GM23338 (cell line): Measurements from ENCODE around the gene LGALS7. TPM values are rescaled to one million over a fixed set of nuclear protein-coding genes. Genes with fewer than 3 reads are reported as not detected.

Experiments used
- ATAC-seq: fragments of 200-7000 bp; cut with Tn5 transposase; 3 replicates; pipeline ENCODE4 v1.9.1; 2020
- DNase-seq: peaks from one replicate; pipeline ENCODE4 v3.0.0-alpha.2; 2015; ENCODE audit warnings: low spot score
- H2AFZ ChIP-seq: fragments of 200-600 bp; sonication (generic); 2 replicates; pipeline ENCODE4 v1.8.0; 2016; ENCODE audit warnings: antibody characterized with exemption, mild to moderate bottlenecking, moderate library complexity
- H3F3A ChIP-seq: fragments of 200-600 bp; sonication (generic); replicated peaks from 2 replicates; pipeline ENCODE4 v1.8.0; 2017; ENCODE audit warnings: antibody characterized with exemption, mixed run types, low read depth
- H3K27ac ChIP-seq: fragments of 200-600 bp; sonication (generic); 2 replicates; pipeline ENCODE4 v1.6.1; 2016; ENCODE audit warnings: low read depth
- H3K27me3 ChIP-seq: fragments of 200-600 bp; sonication (generic); 2 replicates; pipeline ENCODE4 v1.8.0; 2016; ENCODE audit warnings: mild to moderate bottlenecking, mixed run types, moderate library complexity; ENCODE audit not compliant: insufficient read depth
- H3K36me3 ChIP-seq: fragments of 200-600 bp; sonication (generic); 2 replicates; pipeline ENCODE4 v1.8.0; 2016; ENCODE audit warnings: mild to moderate bottlenecking; ENCODE audit not compliant: insufficient read depth
- H3K4me1 ChIP-seq: fragments of 200-600 bp; sonication (generic); 2 replicates; pipeline ENCODE4 v1.8.0; 2016; ENCODE audit warnings: mild to moderate bottlenecking, moderate library complexity; ENCODE audit not compliant: insufficient read depth
- H3K4me2 ChIP-seq: fragments of 200-600 bp; sonication (generic); 2 replicates; pipeline ENCODE4 v1.7.1; 2017; ENCODE audit warnings: mixed run types
- H3K4me3 ChIP-seq: fragments of 200-600 bp; sonication (generic); 2 replicates; pipeline ENCODE4 v1.6.1; 2016; ENCODE audit warnings: mixed run types
- H3K79me2 ChIP-seq: fragments of 200-600 bp; sonication (generic); replicated peaks from 2 replicates; pipeline ENCODE4 v1.8.0; 2017; ENCODE audit warnings: mild to moderate bottlenecking; ENCODE audit not compliant: insufficient read depth
- H3K9me2 ChIP-seq: fragments of 200-600 bp; sonication (generic); 2 replicates; pipeline ENCODE4 v1.8.0; 2017; ENCODE audit not compliant: insufficient read depth
- H4K20me1 ChIP-seq: fragments of 200-600 bp; sonication (generic); replicated peaks from 2 replicates; pipeline ENCODE4 v1.8.0; 2017; ENCODE audit warnings: mild to moderate bottlenecking; ENCODE audit not compliant: insufficient read depth
- H3K27ac Mint-ChIP-seq: 2 replicates; pipeline ENCODE4 v1.8.0; 2020; ENCODE audit warnings: inconsistent platforms, mild to moderate bottlenecking, moderate library complexity, mixed read lengths
- H3K27me3 Mint-ChIP-seq: 3 replicates; pipeline ENCODE4 v1.8.0; 2022; ENCODE audit warnings: low read depth, mild to moderate bottlenecking, moderate library complexity, mixed read lengths, inconsistent platforms; ENCODE audit not compliant: insufficient read depth, poor library complexity
- H3K36me3 Mint-ChIP-seq: 3 replicates; pipeline ENCODE4 v1.8.0; 2021; ENCODE audit warnings: low read depth, mild to moderate bottlenecking, inconsistent platforms, moderate library complexity, mixed read lengths
- H3K4me1 Mint-ChIP-seq: 3 replicates; pipeline ENCODE4 v1.8.0; 2020; ENCODE audit warnings: mild to moderate bottlenecking, inconsistent platforms, mixed read lengths
- H3K4me3 Mint-ChIP-seq: 3 replicates; pipeline ENCODE4 v1.8.0; 2021; ENCODE audit warnings: moderate library complexity, mild to moderate bottlenecking, inconsistent platforms, mixed read lengths
- H3K9me3 Mint-ChIP-seq: 3 replicates; pipeline ENCODE4 v1.8.0; 2020; ENCODE audit warnings: moderate library complexity, mild to moderate bottlenecking, inconsistent platforms, mixed read lengths
- CREB1 ChIP-seq: fragments of 250-450 bp; sonication (Bioruptor Pico); IDR thresholded peaks from 2 replicates; pipeline ENCODE4 v1.5.0; 2020; ENCODE audit warnings: low read depth, mild to moderate bottlenecking, moderate library complexity
- EZH2 ChIP-seq: fragments of 200-600 bp; sonication (generic); IDR thresholded peaks from one replicate; pipeline ENCODE4 v1.8.0; 2017; ENCODE audit warnings: antibody characterized with exemption, mild to moderate bottlenecking, low read depth; ENCODE audit not compliant: unreplicated experiment
- EZH2phosphoT487 ChIP-seq: fragments of 200-600 bp; sonication (generic); IDR thresholded peaks from one replicate; pipeline ENCODE4 v1.8.1; 2018; ENCODE audit warnings: antibody characterized with exemption; ENCODE audit not compliant: unreplicated experiment
- JUNB ChIP-seq: IDR thresholded peaks from one replicate; pipeline ENCODE4 v1.6.1; 2016; ENCODE audit warnings: antibody characterized with exemption; ENCODE audit not compliant: unreplicated experiment
- NANOG ChIP-seq: IDR thresholded peaks from 2 replicates; pipeline ENCODE4 v1.6.1; 2016; ENCODE audit warnings: antibody characterized with exemption, borderline replicate concordance
- POLR2AphosphoS5 ChIP-seq: IDR thresholded peaks from 2 replicates; pipeline ENCODE4 v1.6.1; 2016; ENCODE audit warnings: antibody characterized with exemption, low read depth
- REST ChIP-seq: IDR thresholded peaks from one replicate; pipeline ENCODE4 v1.6.1; 2018; ENCODE audit warnings: antibody characterized with exemption; ENCODE audit not compliant: unreplicated experiment
- STAT1 ChIP-seq: IDR thresholded peaks from one replicate; pipeline ENCODE4 v1.6.1; 2016; ENCODE audit warnings: antibody characterized with exemption; ENCODE audit not compliant: unreplicated experiment
- ZNF114 ChIP-seq: fragments of 250-450 bp; sonication (Bioruptor Pico); IDR thresholded peaks from 2 replicates; pipeline ENCODE4 v1.5.0; 2020; ENCODE audit warnings: mild to moderate bottlenecking, moderate library complexity
- ZNF331 ChIP-seq: fragments of 250-450 bp; sonication (Bioruptor Pico); IDR thresholded peaks from 2 replicates; pipeline ENCODE4 v1.5.0; 2020; ENCODE audit warnings: low read depth, mild to moderate bottlenecking, moderate library complexity
- ZNF462 ChIP-seq: fragments of 250-450 bp; sonication (Bioruptor Pico); IDR thresholded peaks from 2 replicates; pipeline ENCODE4 v1.5.0; 2020; ENCODE audit warnings: mild to moderate bottlenecking, moderate library complexity
- polyA plus RNA-seq: library from polyadenylated mRNA; unstranded; fragments of >200 nt; fragmentation: Nextera tagmentation; extraction: Ambion mirVana; gene quantifications from 2 replicates; pipeline ENCODE4 v1.2.1, GENCODE V29; 2016
- total RNA-seq: library from RNA; depleted of rRNA; stranded (reverse); fragments of >200 nt; shearing (Covaris generic); gene quantifications from 2 replicates; pipeline ENCODE4 v1.2.3, GENCODE V29; 2014
- TF ChIP-seq, protein P1 (sequence below), 2 experiments: fragments of 200-600 bp in 1 of 2; sonication (generic) in 1 of 2; conservative IDR thresholded peaks; 2 replicates each; pipeline versions ENCODE4 v1.5.1 to v1.6.1; 2016 to 2017; ENCODE audit warnings: antibody characterized with exemption in 2 of 2, low read depth in 2 of 2, mild to moderate bottlenecking in 2 of 2, moderate library complexity in 1 of 2
- TF ChIP-seq, protein P2 (sequence below): IDR thresholded peaks from 2 replicates; pipeline ENCODE4 v1.6.1; 2016; ENCODE audit warnings: antibody characterized with exemption

Gene LGALS7
- total and polyA plus RNA-seq, 2 experiments from 2014 or later, result 1.6 TPM; not detected in 1

DNA sequence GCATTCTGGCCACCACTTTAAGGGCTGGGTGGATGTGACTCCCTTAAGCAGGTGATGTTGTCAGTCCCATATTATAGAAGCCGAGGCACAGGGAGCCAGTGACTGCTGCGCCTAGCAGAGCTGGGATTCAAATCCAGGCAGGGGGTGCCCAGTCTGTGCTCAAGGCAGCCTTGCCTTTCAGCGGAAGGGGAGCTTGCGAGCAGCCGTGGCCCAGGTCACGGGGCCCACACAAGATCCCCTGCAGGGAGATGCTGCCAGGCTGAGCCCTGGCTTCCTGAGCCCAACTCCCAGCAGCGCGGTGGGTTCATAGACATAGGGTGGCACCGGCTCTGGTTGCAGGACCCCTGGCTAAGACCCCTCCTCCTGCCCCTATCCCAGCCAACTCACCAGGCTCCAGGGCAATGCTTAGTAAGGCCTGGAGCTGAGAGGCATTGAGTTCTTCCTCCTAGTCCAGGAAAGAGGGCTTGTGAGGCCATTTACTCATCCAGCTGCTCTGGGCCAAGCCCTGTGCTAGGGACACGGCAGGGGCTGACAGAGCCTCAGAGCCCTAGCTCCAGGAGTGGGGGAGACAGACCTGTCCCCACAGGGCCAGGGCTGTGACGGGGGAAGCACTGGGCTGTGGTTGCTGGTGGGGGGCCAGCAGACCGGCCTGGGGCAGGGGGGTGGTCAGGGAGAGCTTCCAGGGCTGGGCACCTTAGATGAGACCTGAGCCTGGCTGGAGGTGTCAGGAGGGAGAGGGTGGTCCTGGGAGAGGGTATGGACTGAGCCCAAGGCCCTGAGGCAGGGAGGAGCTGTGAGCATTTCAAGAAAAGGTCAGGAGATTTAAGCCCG, 38.7 kb downstream of the LGALS7 start:
- Histone ChIP-seq H3K4me1 (peaks cover 13% of the 10 kb centered on the region), H3K4me2 (peak overlapping the region; percentile 84), H3K9me2 (no peaks in the 10 kb centered on the region), H3K4me3 (peak overlapping the region; percentile 69), H3K36me3 (peaks cover 6% of the 10 kb centered on the region), H3K79me2 (no peaks in the 10 kb centered on the region), H4K20me1 (peaks cover 6% of the 10 kb centered on the region), H3F3A (peaks cover 13% of the 10 kb centered on the region; the same call in 1 of the 2 replicates), H3K27ac (no peak overlapping the region), H3K27me3 (peaks cover 10% of the 10 kb centered on the region), H2AFZ (no peak overlapping the region)
- DNase-seq (no peak), ATAC-seq (peak; percentile 6)
- Mint-ChIP-seq H3K4me3 (peak overlapping the region; percentile 75), H3K4me1 (peaks cover 22% of the 10 kb centered on the region), H3K27me3 (peaks cover 47% of the 10 kb centered on the region), H3K36me3 (peaks cover 30% of the 10 kb centered on the region), H3K27ac (no peak overlapping the region), H3K9me3 (no peaks in the 10 kb centered on the region; the same call in 2 of the 3 replicates)
- TF ChIP-seq, protein P1, sequence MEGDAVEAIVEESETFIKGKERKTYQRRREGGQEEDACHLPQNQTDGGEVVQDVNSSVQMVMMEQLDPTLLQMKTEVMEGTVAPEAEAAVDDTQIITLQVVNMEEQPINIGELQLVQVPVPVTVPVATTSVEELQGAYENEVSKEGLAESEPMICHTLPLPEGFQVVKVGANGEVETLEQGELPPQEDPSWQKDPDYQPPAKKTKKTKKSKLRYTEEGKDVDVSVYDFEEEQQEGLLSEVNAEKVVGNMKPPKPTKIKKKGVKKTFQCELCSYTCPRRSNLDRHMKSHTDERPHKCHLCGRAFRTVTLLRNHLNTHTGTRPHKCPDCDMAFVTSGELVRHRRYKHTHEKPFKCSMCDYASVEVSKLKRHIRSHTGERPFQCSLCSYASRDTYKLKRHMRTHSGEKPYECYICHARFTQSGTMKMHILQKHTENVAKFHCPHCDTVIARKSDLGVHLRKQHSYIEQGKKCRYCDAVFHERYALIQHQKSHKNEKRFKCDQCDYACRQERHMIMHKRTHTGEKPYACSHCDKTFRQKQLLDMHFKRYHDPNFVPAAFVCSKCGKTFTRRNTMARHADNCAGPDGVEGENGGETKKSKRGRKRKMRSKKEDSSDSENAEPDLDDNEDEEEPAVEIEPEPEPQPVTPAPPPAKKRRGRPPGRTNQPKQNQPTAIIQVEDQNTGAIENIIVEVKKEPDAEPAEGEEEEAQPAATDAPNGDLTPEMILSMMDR (conservative IDR thresholded peaks at IDR 0.05; ENCODE audit: low read depth in 2 of 2), result no peak
- no peak for TF ChIP-seq CREB1 (CRISPR knock-in tag)
- TF ChIP-seq JUNB, result no peak
- no peak for TF ChIP-seq NANOG
- TF ChIP-seq, protein P2, sequence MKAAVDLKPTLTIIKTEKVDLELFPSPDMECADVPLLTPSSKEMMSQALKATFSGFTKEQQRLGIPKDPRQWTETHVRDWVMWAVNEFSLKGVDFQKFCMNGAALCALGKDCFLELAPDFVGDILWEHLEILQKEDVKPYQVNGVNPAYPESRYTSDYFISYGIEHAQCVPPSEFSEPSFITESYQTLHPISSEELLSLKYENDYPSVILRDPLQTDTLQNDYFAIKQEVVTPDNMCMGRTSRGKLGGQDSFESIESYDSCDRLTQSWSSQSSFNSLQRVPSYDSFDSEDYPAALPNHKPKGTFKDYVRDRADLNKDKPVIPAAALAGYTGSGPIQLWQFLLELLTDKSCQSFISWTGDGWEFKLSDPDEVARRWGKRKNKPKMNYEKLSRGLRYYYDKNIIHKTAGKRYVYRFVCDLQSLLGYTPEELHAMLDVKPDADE, result no peak
- TF ChIP-seq POLR2AphosphoS5, result no peak
- TF ChIP-seq ZNF114, result no peak
- TF ChIP-seq EZH2phosphoT487, result no peak
- TF ChIP-seq EZH2, result no peak
- no peak for TF ChIP-seq REST
- no peak for TF ChIP-seq ZNF462
- TF ChIP-seq STAT1, result no peak
- no peak for TF ChIP-seq ZNF331 (CRISPR knock-in tag)
